Measurements from ENCODE around the gene CYP19A1.

- no peak for TF ChIP-seq POLR2AphosphoS5 (IDR thresholded peaks at IDR 0.05; ENCODE audit: low read depth, low read length)
- TF ChIP-seq TAF1 (IDR thresholded peaks at IDR 0.05; ENCODE audit: low read depth, low read length): no peak
- no peak for TF ChIP-seq CREB1 (IDR thresholded peaks at IDR 0.05)
- TF ChIP-seq JUN (IDR thresholded peaks at IDR 0.05; ENCODE audit: low read depth, low read length): no peak
- TF ChIP-seq POLR2A (IDR thresholded peaks at IDR 0.05; ENCODE audit: control extremely low read depth in 1 of 2, low read depth in 2 of 2, low read length in 2 of 2): no peak
- TF ChIP-seq, protein P1, sequence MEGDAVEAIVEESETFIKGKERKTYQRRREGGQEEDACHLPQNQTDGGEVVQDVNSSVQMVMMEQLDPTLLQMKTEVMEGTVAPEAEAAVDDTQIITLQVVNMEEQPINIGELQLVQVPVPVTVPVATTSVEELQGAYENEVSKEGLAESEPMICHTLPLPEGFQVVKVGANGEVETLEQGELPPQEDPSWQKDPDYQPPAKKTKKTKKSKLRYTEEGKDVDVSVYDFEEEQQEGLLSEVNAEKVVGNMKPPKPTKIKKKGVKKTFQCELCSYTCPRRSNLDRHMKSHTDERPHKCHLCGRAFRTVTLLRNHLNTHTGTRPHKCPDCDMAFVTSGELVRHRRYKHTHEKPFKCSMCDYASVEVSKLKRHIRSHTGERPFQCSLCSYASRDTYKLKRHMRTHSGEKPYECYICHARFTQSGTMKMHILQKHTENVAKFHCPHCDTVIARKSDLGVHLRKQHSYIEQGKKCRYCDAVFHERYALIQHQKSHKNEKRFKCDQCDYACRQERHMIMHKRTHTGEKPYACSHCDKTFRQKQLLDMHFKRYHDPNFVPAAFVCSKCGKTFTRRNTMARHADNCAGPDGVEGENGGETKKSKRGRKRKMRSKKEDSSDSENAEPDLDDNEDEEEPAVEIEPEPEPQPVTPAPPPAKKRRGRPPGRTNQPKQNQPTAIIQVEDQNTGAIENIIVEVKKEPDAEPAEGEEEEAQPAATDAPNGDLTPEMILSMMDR (IDR thresholded peaks at IDR 0.05; ENCODE audit: control extremely low read depth in 1 of 3, insufficient read depth in 1 of 3, low read depth in 1 of 3, low read length in 3 of 3): no peak
- no peak for TF ChIP-seq EZH2 (IDR thresholded peaks at IDR 0.05; ENCODE audit: low read depth, low read length, severe bottlenecking)
- no peak for TF ChIP-seq CEBPB (IDR thresholded peaks at IDR 0.05; ENCODE audit: low read depth, low read length)
- TF ChIP-seq RAD21 (IDR thresholded peaks at IDR 0.05 in 1 of 2, conservative IDR thresholded peaks at IDR 0.05 in 1 of 2; ENCODE audit: low read depth in 2 of 2, low read length in 2 of 2): no peak
- no peak for TF ChIP-seq MAX (IDR thresholded peaks at IDR 0.05)
- no peak for TF ChIP-seq ATF2 (IDR thresholded peaks at IDR 0.05; ENCODE audit: low read length)
Observed at GRCh38 chr15:51335538-51336410, 2.6 kb downstream of the CYP19A1 start.
